ENCODE results near the gene TRPM3. TPM values are rescaled to one million over a fixed set of nuclear protein-coding genes. Genes with fewer than 3 reads are reported as not detected.

TRPM3 gene
- total and polyA plus RNA-seq, 9 of the 15 experiments (the other 6 are each of a cell fraction or from before 2014, with no cell fraction given) = 0.04 TPM; not detected in 8

DNA sequence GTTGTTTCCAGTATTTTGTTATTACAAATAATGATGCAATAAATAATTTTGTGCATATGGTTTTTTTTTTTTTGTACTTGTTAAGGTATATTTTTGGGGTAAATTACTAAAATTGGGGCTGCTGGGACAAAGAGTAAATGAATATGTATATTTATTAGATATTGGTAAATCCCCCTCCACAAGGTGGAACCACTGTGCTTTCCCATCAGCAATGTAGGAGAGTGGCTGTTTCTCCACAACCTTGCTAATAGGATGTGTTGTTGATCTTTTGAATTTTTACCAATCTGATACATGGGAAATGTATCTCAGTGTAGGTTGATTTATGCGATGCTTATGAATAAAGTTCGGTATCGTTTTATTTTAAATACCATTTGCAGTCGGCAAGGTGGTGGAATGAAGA lies 118.1 kb downstream of the TRPM3 start:
- in situ Hi-C loops (cut with MboI) = no loop called here
- H3K9me3 ChIP-seq (replicated peaks; ENCODE audit: control insufficient read depth, insufficient read depth, low read depth, low read length) = no peaks in the 10 kb centered on the region
- TF ChIP-seq, protein P1, sequence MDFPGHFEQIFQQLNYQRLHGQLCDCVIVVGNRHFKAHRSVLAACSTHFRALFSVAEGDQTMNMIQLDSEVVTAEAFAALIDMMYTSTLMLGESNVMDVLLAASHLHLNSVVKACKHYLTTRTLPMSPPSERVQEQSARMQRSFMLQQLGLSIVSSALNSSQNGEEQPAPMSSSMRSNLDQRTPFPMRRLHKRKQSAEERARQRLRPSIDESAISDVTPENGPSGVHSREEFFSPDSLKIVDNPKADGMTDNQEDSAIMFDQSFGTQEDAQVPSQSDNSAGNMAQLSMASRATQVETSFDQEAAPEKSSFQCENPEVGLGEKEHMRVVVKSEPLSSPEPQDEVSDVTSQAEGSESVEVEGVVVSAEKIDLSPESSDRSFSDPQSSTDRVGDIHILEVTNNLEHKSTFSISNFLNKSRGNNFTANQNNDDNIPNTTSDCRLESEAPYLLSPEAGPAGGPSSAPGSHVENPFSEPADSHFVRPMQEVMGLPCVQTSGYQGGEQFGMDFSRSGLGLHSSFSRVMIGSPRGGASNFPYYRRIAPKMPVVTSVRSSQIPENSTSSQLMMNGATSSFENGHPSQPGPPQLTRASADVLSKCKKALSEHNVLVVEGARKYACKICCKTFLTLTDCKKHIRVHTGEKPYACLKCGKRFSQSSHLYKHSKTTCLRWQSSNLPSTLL (IDR thresholded peaks at IDR 0.05) = no peak
- TF ChIP-seq ZNF696 (CRISPR knock-in tag; conservative IDR thresholded peaks at IDR 0.05) (no peak), GABPA (tag; conservative IDR thresholded peaks at IDR 0.05; ENCODE audit: low read depth) (no peak), CEBPB (tag; IDR thresholded peaks at IDR 0.05) (no peak), ZNF699 (CRISPR knock-in tag; IDR thresholded peaks at IDR 0.05; ENCODE audit: insufficient replicate concordance) (no peak), FOXK2 (conservative IDR thresholded peaks at IDR 0.05 in 1 of 2, IDR thresholded peaks at IDR 0.05 in 1 of 2; ENCODE audit: low read depth in 2 of 2) (no peak), CAMTA2 (CRISPR knock-in tag; conservative IDR thresholded peaks at IDR 0.05) (no peak), MAFG (tag; conservative IDR thresholded peaks at IDR 0.05) (no peak), NCOA4 (IDR thresholded peaks at IDR 0.05; ENCODE audit: partially characterized antibody) (no peak), MAFF (IDR thresholded peaks at IDR 0.05; ENCODE audit: low read length) (no peak), BRF1 (IDR thresholded peaks at IDR 0.05; ENCODE audit: borderline replicate concordance, extremely low read depth, insufficient read length) (no peak), GATAD2A (IDR thresholded peaks at IDR 0.05) (no peak)
- TF ChIP-seq, protein P2, sequence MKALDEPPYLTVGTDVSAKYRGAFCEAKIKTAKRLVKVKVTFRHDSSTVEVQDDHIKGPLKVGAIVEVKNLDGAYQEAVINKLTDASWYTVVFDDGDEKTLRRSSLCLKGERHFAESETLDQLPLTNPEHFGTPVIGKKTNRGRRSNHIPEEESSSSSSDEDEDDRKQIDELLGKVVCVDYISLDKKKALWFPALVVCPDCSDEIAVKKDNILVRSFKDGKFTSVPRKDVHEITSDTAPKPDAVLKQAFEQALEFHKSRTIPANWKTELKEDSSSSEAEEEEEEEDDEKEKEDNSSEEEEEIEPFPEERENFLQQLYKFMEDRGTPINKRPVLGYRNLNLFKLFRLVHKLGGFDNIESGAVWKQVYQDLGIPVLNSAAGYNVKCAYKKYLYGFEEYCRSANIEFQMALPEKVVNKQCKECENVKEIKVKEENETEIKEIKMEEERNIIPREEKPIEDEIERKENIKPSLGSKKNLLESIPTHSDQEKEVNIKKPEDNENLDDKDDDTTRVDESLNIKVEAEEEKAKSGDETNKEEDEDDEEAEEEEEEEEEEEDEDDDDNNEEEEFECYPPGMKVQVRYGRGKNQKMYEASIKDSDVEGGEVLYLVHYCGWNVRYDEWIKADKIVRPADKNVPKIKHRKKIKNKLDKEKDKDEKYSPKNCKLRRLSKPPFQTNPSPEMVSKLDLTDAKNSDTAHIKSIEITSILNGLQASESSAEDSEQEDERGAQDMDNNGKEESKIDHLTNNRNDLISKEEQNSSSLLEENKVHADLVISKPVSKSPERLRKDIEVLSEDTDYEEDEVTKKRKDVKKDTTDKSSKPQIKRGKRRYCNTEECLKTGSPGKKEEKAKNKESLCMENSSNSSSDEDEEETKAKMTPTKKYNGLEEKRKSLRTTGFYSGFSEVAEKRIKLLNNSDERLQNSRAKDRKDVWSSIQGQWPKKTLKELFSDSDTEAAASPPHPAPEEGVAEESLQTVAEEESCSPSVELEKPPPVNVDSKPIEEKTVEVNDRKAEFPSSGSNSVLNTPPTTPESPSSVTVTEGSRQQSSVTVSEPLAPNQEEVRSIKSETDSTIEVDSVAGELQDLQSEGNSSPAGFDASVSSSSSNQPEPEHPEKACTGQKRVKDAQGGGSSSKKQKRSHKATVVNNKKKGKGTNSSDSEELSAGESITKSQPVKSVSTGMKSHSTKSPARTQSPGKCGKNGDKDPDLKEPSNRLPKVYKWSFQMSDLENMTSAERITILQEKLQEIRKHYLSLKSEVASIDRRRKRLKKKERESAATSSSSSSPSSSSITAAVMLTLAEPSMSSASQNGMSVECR (CRISPR knock-in tag; IDR thresholded peaks at IDR 0.05) = no peak
- TF ChIP-seq, protein P3, sequence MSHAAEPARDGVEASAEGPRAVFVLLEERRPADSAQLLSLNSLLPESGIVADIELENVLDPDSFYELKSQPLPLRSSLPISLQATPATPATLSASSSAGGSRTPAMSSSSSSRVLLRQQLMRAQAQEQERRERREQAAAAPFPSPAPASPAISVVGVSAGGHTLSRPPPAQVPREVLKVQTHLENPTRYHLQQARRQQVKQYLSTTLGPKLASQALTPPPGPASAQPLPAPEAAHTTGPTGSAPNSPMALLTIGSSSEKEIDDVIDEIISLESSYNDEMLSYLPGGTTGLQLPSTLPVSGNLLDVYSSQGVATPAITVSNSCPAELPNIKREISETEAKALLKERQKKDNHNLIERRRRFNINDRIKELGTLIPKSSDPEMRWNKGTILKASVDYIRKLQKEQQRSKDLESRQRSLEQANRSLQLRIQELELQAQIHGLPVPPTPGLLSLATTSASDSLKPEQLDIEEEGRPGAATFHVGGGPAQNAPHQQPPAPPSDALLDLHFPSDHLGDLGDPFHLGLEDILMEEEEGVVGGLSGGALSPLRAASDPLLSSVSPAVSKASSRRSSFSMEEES (CRISPR knock-in tag; IDR thresholded peaks at IDR 0.05) = no peak

More for the DNA sequence above, 118.1 kb downstream of the TRPM3 start:
- Histone ChIP-seq H3K4me1 (replicated peaks in 1 of 2; ENCODE audit: control insufficient read depth in 2 of 2, insufficient read depth in 2 of 2, low read length in 2 of 2) (no peaks in the 10 kb centered on the region), H3K9me1 (ENCODE audit: control insufficient read depth, insufficient read depth, low read length) (no peaks in the 10 kb centered on the region), H3K9ac (ENCODE audit: insufficient read depth in 1 of 2, low read depth in 2 of 2, low read length in 2 of 2) (no peak overlapping the region), H3K79me2 (ENCODE audit: control insufficient read depth, insufficient read depth, low read length) (no peaks in the 10 kb centered on the region), H3K36me3 (ENCODE audit: control insufficient read depth, insufficient read depth, low read length) (no peaks in the 10 kb centered on the region), H3K27me3 (ENCODE audit: control insufficient read depth in 2 of 2, insufficient read depth in 2 of 2, low read length in 2 of 2) (no peaks in the 10 kb centered on the region), H4K20me1 (replicated peaks; ENCODE audit: control insufficient read depth, insufficient read depth, low read length) (no peaks in the 10 kb centered on the region), H3K27ac (ENCODE audit: extremely low read depth, low read depth, low read length) (no peak overlapping the region), H2AFZ (ENCODE audit: low read depth, low read length) (no peak overlapping the region), H3K4me2 (ENCODE audit: insufficient read depth, low read length) (no peak overlapping the region), H3K4me3 (no peak overlapping the region)
- WGBS (ENCODE audit: insufficient coverage, low coverage, missing lambda C conversion rate) = 2% methylated on average over 4 of the region's 4 CpGs
- no peak for FAIRE-seq
- POLR2A ChIA-PET = no interaction called here
- intact Hi-C loops (cut with micrococcal nuclease) = loop anchor here (2.0 kb wide), 1 partner anchor 79 kb away; no protein-coding TSS in a partner anchor
- CTCF ChIA-PET (ENCODE audit: low intra/inter-chr PET ratio) = interaction anchor here (0.7 kb wide), 1 partner anchor 1591 kb away, joined by 3 read pairs; no protein-coding TSS in a partner anchor
- BruUV-seq (replicated peaks) = no TSS peak
- ATAC-seq = no peak
- DNase-seq (ENCODE audit: extremely low read depth in 1 of 4, low spot score in 3 of 4) = no peak

Measured in K562 (cell line).